Endothelial cell of umbilical vein (primary cell): ENCODE data around the gene C10orf67. TPM values are rescaled to one million over a fixed set of nuclear protein-coding genes. Genes with fewer than 3 reads are reported as not detected.

ENCODE experiments used
- BruUV-seq: library from RNA; stranded (reverse); fragments of 400-500 nt; replicated peaks from 2 replicates; lab custom pipeline; 2021; lab: Mats Ljungman, UMichigan
- CTCF ChIA-PET: fragments of 300-600, 350-600 bp; sonication (Branson Sonifier 250); formaldehyde crosslinking; loops from one replicate; lab custom pipeline; 2021; ENCODE audit warnings: antibody characterized with exemption, inconsistent platforms; lab: Charles Lee
- POLR2A ChIA-PET: fragments of 300-600, 350-600 bp; sonication (Branson Sonifier 250); formaldehyde crosslinking; loops from one replicate; lab custom pipeline; 2021; ENCODE audit warnings: antibody characterized with exemption, inconsistent platforms; lab: Charles Lee
- DNase-seq: peaks from one replicate; pipeline ENCODE4 v3.0.0-alpha.2; 2011; ENCODE audit warnings: low read depth, low spot score
- FAIRE-seq: peaks from 2 replicates; lab custom pipeline; 2011; peaks lifted over from hg19 to GRCh38; lab: Jason Lieb, UNC
- H2AFZ ChIP-seq: 2 replicates; pipeline ENCODE4 v1.6.0; 2012; ENCODE audit warnings: low read depth, low read length, control low read depth, inconsistent platforms
- H3K27ac ChIP-seq: 2 replicates; pipeline ENCODE4 v1.5.1; 2011; ENCODE audit warnings: low read depth, mild to moderate bottlenecking, control low read depth, low read length, moderate library complexity; ENCODE audit not compliant: insufficient read depth
- H3K27me3 ChIP-seq, 2 experiments: 2 replicates each; pipeline versions ENCODE4 v1.6.0 to v1.6.1; 2011; ENCODE audit warnings: low read length in 2 of 2, mixed read lengths in 1 of 2; ENCODE audit not compliant: control insufficient read depth in 2 of 2, insufficient read depth in 2 of 2
- H3K36me3 ChIP-seq, 2 experiments: 2 replicates in 1 of 2; 3 replicates in 1 of 2; pipeline ENCODE4 v1.5.1; 2011; ENCODE audit warnings: low read length in 2 of 2, mild to moderate bottlenecking in 1 of 2, moderate library complexity in 1 of 2; ENCODE audit not compliant: control insufficient read depth in 2 of 2, insufficient read depth in 2 of 2; ENCODE audit errors: extremely low read depth in 1 of 2
- H3K4me1 ChIP-seq: 3 replicates; pipeline ENCODE4 v1.5.1; 2011; ENCODE audit warnings: mild to moderate bottlenecking, low read length; ENCODE audit not compliant: control insufficient read depth, insufficient read depth; ENCODE audit errors: extremely low read depth
- H3K4me2 ChIP-seq: 2 replicates; pipeline ENCODE4 v1.6.1; 2011; ENCODE audit warnings: low read length, control low read depth, mixed read lengths; ENCODE audit not compliant: insufficient read depth
- H3K4me3 ChIP-seq, 3 experiments: fragments of 200-600 bp in 1 of 3; sonication (generic), shearing (Covaris generic) in 1 of 3; replicated peaks in 1 of 3; 2 replicates each; pipeline ENCODE4 v1.5.1; 2011 to 2016; ENCODE audit warnings: control low read depth in 3 of 3, low read length in 3 of 3, mild to moderate bottlenecking in 2 of 3, inconsistent platforms in 1 of 3, low read depth in 1 of 3, moderate library complexity in 1 of 3; ENCODE audit not compliant: insufficient read depth in 1 of 3
- H3K79me2 ChIP-seq: 2 replicates; pipeline ENCODE4 v1.6.0; 2012; ENCODE audit warnings: low read length, inconsistent platforms; ENCODE audit not compliant: control insufficient read depth, insufficient read depth
- H3K9ac ChIP-seq: replicated peaks from 2 replicates; pipeline ENCODE3; 2011; ENCODE audit warnings: low read length, control low read depth; ENCODE audit not compliant: insufficient read depth; ENCODE audit errors: extremely low read depth
- H3K9me1 ChIP-seq: replicated peaks from 3 replicates; pipeline ENCODE4 v1.6.0; 2011; ENCODE audit warnings: mild to moderate bottlenecking, low read length; ENCODE audit not compliant: control insufficient read depth, insufficient read depth; ENCODE audit errors: extremely low read depth
- H3K9me3 ChIP-seq: replicated peaks from 2 replicates; pipeline ENCODE4 v1.5.1; 2012; ENCODE audit warnings: low read length, inconsistent platforms; ENCODE audit not compliant: control insufficient read depth, insufficient read depth
- H4K20me1 ChIP-seq: replicated peaks from 2 replicates; pipeline ENCODE3; 2011; ENCODE audit warnings: mild to moderate bottlenecking, low read length; ENCODE audit not compliant: control insufficient read depth, insufficient read depth; ENCODE audit errors: extremely low read depth
- EZH2 ChIP-seq: IDR thresholded peaks from 2 replicates; pipeline ENCODE4 v1.6.1; 2012; ENCODE audit warnings: borderline replicate concordance, low read depth, mild to moderate bottlenecking, moderate library complexity, low read length, inconsistent platforms; ENCODE audit not compliant: severe bottlenecking
- FOS ChIP-seq: IDR thresholded peaks from 2 replicates; pipeline ENCODE4 v1.6.1; 2011; ENCODE audit warnings: mild to moderate bottlenecking, low read length, moderate library complexity, borderline replicate concordance; ENCODE audit not compliant: insufficient read depth
- GATA2 ChIP-seq: IDR thresholded peaks from 2 replicates; pipeline ENCODE4 v1.7.0; 2011; ENCODE audit warnings: low read depth, mild to moderate bottlenecking, moderate library complexity, mixed read lengths, low read length; ENCODE audit not compliant: insufficient read length, insufficient read depth
- JUN ChIP-seq: IDR thresholded peaks from 2 replicates; pipeline ENCODE4 v1.6.1; 2011; ENCODE audit warnings: borderline replicate concordance, low read depth; ENCODE audit not compliant: insufficient read length, insufficient read depth
- MYC ChIP-seq: IDR thresholded peaks from one replicate; pipeline ENCODE4 v1.6.1; 2011; ENCODE audit warnings: mild to moderate bottlenecking, low read depth, low read length
- POLR2A ChIP-seq: IDR thresholded peaks from 2 replicates; pipeline ENCODE4 v1.6.1; 2012; ENCODE audit warnings: low read depth, mild to moderate bottlenecking, control low read depth, low read length
- POLR2AphosphoS5 ChIP-seq: IDR thresholded peaks from 2 replicates; pipeline ENCODE4 v1.6.1; 2012; ENCODE audit warnings: low read depth, mild to moderate bottlenecking, control low read depth, low read length, moderate library complexity; ENCODE audit not compliant: insufficient read depth
- dilution Hi-C: fragments of 300-500 bp; cut with MboI; formaldehyde crosslinking; loops from one replicate; pipeline ENCODE4 v1.15.0; 2019; ENCODE audit warnings: low sequenced_read_pairs; ENCODE audit not compliant: extremely low pct_ligation_motif_present
- intact Hi-C: fragments of 100-400 bp; cut with micrococcal nuclease; formaldehyde crosslinking; loops from one replicate; pipeline ENCODE4 v1.10.0; 2022
- polyA plus RNA-seq, 4 experiments: library from polyadenylated mRNA; depleted of rRNA in 3 of 4; stranded (reverse) in 3 of 4; unstranded in 1 of 4; fragments of >200 nt; gene quantifications; 2 replicates each; pipeline versions ENCODE4 v1.2.1 to v1.2.3, GENCODE V29; 2011 to 2012; ENCODE audit warnings: missing spikeins in 1 of 4
- total RNA-seq: library from RNA; stranded (reverse); gene quantifications from 2 replicates; pipeline ENCODE4 v1.2.3, GENCODE V29; 2021
- TF ChIP-seq, protein P1 (sequence below): IDR thresholded peaks from 2 replicates; pipeline ENCODE4 v1.6.1; 2011; ENCODE audit not compliant: insufficient read depth, insufficient read length
- TF ChIP-seq, protein P2 (sequence below), 2 donors: IDR thresholded peaks; 1 replicate in 1 of 2; 2 replicates in 1 of 2; pipeline ENCODE4 v1.5.1; 2011; ENCODE audit warnings: low read length in 2 of 2, mild to moderate bottlenecking in 2 of 2, moderate library complexity in 2 of 2, control low read depth in 1 of 2, inconsistent platforms in 1 of 2, low read depth in 1 of 2; ENCODE audit not compliant: insufficient read depth in 1 of 2; ENCODE audit errors: extremely low read depth in 1 of 2

Gene C10orf67
- total and polyA plus RNA-seq, 2 donors (not counting 3 experiments of a cell fraction or from before 2014, with no cell fraction given) = not detected

DNA sequence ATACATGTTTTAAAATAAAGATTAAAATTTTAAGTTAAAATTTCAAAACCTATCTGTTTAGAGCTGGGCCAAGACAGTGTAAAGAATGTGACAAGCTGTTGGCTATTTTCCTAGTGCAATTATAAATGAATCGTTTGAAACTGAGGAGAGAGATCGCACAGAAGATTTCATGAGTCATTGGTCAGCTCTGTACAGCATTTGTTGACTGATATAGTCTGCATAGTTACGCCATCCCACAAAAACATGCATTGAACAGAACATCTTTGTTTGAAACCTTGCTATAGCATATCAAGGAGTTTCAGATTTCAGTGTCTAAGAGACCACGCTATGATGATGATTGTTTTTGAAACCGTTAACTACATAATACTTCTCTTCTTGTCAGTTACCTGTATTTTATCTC lies 1.3 kb upstream of the C10orf67 start:
- intact Hi-C loops (no loop called here), dilution Hi-C loops (no loop called here)
- ChIA-PET CTCF (no interaction called here), POLR2A (no interaction called here)
- Histone ChIP-seq H2AFZ (no peak overlapping the region), H3K4me1 (no peaks in the 10 kb centered on the region), H3K27me3 (peaks cover 0 to 4% of the 10 kb centered on the region in 2 experiments), H3K9ac (no peak overlapping the region), H3K27ac (no peak overlapping the region), H3K4me2 (no peak overlapping the region), H3K9me1 (no peaks in the 10 kb centered on the region), H3K4me3 (no peak overlapping the region), H3K9me3 (no peaks in the 10 kb centered on the region), H4K20me1 (no peaks in the 10 kb centered on the region), H3K36me3 (no peaks in the 10 kb centered on the region), H3K79me2 (no peaks in the 10 kb centered on the region)
- BruUV-seq = no TSS peak
- DNase-seq (no peak), FAIRE-seq (no peak)
- TF ChIP-seq POLR2A = no peak
- no peak for TF ChIP-seq GATA2
- no peak for TF ChIP-seq JUN
- TF ChIP-seq, protein P1, sequence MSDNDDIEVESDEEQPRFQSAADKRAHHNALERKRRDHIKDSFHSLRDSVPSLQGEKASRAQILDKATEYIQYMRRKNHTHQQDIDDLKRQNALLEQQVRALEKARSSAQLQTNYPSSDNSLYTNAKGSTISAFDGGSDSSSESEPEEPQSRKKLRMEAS = no peak
- no peak for TF ChIP-seq EZH2
- TF ChIP-seq, protein P2, sequence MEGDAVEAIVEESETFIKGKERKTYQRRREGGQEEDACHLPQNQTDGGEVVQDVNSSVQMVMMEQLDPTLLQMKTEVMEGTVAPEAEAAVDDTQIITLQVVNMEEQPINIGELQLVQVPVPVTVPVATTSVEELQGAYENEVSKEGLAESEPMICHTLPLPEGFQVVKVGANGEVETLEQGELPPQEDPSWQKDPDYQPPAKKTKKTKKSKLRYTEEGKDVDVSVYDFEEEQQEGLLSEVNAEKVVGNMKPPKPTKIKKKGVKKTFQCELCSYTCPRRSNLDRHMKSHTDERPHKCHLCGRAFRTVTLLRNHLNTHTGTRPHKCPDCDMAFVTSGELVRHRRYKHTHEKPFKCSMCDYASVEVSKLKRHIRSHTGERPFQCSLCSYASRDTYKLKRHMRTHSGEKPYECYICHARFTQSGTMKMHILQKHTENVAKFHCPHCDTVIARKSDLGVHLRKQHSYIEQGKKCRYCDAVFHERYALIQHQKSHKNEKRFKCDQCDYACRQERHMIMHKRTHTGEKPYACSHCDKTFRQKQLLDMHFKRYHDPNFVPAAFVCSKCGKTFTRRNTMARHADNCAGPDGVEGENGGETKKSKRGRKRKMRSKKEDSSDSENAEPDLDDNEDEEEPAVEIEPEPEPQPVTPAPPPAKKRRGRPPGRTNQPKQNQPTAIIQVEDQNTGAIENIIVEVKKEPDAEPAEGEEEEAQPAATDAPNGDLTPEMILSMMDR (IDR thresholded peaks at IDR 0.05; ENCODE audit: extremely low read depth in 1 of 2, insufficient read depth in 1 of 2, low read depth in 1 of 2, low read length in 2 of 2) = no peak
- no peak for TF ChIP-seq POLR2AphosphoS5
- no peak for TF ChIP-seq MYC
- no peak for TF ChIP-seq FOS
